HG03521 (cell line): ENCODE results near the gene DYRK3.
"Not testable (repeated sequence)": the region's sequence is repeated elsewhere in the genome, so short reads cannot be mapped to it uniquely, and the experiment has no call there.

Source experiments
- ATAC-seq: cut with Tn5 transposase; IDR thresholded peaks from one replicate; pipeline ENCODE4 v1.9.1; 2021; ENCODE audit warnings: mild to moderate bottlenecking, moderate library complexity; ENCODE audit not compliant: unreplicated experiment

DYRK3 gene

GRCh38 chr1:206628916-206629315, 6.4 kb upstream of the DYRK3 start:
- no peak for ATAC-seq

DNA sequence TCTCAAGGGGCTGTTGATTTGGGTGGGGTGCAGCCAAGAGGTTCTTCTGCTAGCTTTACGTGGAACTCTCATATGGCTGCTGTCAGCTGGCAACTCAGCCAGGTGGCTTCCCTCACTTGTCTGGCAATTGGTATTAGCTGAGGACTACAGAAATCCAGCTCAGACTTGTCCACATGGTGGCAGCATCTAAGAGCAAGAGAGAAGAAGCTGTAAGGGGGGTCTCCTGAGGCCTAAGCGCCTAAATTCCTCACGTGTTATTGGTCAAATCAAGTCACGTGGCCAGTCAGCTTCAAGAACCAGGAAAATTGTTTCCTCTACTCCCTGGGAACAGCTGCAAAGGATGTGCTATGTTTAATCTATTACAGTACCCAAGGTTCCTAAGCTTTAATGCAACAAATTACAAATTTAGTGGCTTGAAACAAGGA, 4.2 kb upstream of the DYRK3 start:
- ATAC-seq = no peak

DNA sequence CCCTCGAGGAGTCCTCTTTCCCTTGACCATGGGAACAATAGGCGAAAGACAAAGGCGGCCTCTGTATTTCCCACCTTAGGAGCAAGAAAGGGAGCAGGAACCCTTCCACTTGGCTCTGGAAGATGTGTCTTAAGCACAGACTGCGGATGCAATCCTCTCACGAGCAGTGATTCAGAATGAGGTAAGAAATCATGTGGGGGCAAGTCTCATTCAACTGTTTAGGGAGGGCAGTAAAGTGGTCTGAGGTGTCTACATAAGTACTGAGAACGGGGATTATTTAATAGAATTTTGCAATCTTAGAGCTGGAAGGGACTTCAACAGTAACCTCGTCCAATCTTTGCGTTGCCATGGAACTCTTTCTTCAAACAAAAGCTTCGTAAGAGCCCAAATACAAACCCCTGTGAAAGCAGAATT, 1.6 kb upstream of the DYRK3 start:
- ATAC-seq = no peak

GRCh38 chr1:206634365-206635079, 814 bp upstream of the DYRK3 start:
- ATAC-seq = no peak

DNA sequence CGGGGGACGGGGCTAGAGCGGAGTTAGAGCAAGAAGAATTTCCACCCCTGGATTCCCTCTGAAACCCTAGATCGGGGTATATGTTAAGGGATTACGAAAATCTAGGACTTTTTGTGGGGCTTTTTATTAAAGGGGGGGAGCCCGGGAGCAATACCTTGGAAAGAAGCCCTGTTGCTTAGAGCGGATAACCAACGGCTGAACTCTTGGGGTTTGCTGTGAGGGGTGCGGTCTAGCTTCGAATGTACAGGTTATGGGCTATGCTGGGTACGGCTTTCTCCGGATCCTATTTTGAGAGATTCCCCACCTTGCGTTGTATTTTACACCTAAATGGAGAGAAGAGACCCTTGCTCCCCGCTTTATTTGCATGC, 626 bp downstream of the DYRK3 start:
- ATAC-seq = no peak

DNA sequence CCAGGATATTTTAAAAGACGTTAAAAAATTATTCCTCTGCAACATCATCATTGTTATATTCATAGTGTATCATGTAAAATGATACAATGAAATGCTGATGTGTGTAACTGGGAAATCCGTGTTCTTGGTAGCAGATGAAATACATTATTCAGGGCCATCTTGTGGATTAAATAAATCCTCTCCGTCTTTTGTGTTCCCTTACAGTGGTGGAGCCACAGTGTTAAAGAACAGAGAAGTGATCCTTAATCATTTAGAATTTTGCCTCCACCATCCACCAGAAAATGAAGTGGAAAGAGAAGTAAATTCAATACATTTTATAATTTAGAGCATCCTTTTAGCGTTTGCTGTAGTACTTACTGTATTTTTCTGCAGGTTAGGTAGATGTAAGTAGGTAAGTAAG, 1.3 kb downstream of the DYRK3 start:
- ATAC-seq = no peak

- no peak for ATAC-seq
These were observed 2.3 kb downstream of the DYRK3 start for GRCh38 chr1:206637605-206638004.

DNA sequence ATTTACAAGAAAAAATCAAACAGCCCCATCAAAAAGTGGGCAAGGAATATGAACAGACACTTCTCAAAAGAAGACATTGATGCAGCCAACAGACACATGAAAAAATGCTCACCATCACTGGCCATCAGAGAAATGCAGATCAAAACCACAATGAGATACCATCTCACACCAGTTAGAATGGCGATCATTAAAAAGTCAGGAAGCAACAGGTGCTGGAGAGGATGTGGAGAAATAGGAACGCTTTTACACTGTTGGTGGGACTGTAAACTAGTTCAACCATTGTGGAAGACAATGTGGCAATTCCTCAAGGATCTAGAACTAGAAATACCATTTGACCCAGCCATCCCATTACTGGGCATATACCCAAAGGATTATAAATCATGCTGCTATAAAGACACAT, 6.7 kb downstream of the DYRK3 start:
- not testable (repeated sequence) for ATAC-seq

- no peak for ATAC-seq
These were observed 7.9 kb downstream of the DYRK3 start for GRCh38 chr1:206643118-206643698.

- ATAC-seq = no peak
These were observed 11.2 kb downstream of the DYRK3 start for GRCh38 chr1:206646504-206646903.

GRCh38 chr1:206647224-206647623, 11.9 kb downstream of the DYRK3 start:
- ATAC-seq = no peak

- no peak for ATAC-seq
These were observed 14.1 kb downstream of the DYRK3 start for GRCh38 chr1:206649261-206649921.

DNA sequence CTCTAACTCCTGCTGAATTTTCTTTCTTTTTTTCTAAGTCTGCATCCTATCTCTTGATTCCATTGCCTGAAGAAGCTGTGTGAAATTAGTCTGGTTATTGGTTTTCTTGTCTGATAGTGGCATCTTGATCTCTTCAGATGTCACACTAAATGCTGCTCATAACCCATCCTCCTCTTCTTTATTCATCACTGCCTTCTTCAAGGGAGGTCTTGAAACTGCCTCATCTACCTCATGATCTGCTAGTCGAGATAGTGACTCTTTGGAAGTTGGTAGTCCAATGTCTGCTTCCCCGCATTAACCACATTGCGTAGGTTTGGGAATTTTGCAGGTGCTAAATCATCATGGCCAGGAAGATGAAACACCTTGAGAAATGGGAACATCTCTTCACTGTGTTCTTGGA, 15.7 kb downstream of the DYRK3 start:
- no peak for ATAC-seq

DNA sequence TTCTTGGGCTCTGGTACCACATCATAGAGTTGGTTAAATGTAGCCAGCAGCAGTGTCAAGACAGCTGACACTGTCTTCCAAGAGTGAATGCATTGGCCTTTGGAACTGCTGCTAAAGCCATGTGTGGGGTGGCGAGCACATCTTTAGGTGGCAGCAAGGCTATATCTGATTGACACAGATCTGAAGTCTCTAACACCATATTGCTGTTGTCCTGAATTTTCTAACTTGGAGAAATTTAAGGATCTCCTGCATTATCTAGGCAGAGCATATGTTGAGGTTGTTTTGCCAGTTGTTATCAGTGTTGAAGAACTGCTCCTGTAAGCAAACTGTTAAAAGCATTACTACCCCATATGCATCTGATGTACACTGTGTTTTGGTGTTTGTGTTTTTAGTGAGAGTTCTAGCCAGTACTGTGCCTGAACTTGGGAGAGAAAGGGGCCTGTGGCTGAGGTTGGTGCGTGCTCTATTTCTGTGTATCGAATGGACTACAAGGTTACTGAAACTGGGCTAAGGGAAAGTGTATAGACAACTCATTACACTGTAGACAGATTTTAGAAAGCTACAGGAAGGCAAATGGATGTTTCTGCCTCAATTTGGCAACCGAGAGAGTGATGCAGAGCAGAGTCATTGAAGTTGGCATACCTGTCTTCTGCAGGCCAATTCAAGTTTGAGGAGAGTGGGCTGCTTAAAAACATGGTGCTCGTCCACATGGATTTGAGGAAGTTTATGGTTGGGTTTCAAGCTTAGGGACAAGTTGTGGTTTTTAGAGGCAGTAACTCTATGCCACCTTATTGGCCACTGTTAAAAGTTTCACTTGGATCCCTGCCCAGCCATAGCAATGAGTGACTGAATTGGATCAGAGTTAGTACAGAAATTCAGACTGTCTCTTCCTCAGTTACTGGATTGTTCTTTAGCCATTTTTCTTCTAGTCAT, 16.9 kb downstream of the DYRK3 start:
- no peak for ATAC-seq

- ATAC-seq = no peak
These were observed 18.6 kb downstream of the DYRK3 start for GRCh38 chr1:206653715-206654459.

DNA sequence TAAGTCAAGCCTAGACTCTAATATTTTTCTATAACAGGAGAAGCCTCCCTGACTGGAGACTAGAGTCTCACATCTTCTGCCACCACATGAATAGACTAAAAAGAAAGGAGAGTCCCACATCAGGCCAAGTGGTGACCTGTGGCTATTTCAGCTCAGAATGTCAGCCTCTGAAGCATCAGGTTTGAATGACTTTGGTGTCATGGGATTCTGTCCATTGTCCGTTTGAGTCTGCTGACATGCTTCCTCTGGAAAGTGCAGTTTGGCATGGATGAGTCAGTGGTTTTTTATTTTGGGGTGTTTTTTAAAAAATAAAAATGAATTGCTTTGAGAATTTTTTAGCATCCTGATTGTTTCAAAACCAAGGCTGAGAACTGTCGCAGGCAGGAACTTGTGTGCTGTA, 19.5 kb downstream of the DYRK3 start:
- no peak for ATAC-seq

GRCh38 chr1:206655471-206655882, 20.1 kb downstream of the DYRK3 start:
- ATAC-seq = no peak

GRCh38 chr1:206656936-206657335, 21.6 kb downstream of the DYRK3 start:
- ATAC-seq = no peak

DNA sequence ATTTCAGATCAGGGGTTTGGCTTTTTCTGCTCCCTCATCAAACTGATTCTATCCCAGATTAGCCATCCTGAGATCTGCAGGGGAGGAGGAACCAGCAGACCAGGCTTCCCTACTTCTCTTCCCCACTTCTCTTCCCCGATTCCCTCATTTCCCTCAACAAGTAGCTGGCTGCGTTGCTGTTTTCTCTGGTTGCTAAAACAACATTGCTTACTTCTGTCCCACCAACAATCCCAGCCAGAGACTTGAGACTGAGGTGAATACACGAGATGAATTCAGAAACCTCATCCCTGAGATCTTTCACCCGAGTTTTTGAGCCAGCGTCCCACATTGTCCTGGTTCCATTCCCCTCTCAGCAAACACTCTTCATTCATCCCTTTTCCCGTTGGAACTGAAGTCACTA, 22.4 kb downstream of the DYRK3 start:
- no peak for ATAC-seq

- ATAC-seq = peak; percentile 51
These were observed 23.1 kb downstream of the DYRK3 start for GRCh38 chr1:206658264-206658980.
